ENCODE results near the gene NMT1. TPM values are rescaled to one million over a fixed set of nuclear protein-coding genes. Genes with fewer than 3 reads are reported as not detected.

Gene NMT1
- total and polyA plus RNA-seq, 2 experiments from 2014 or later, result 71.2 to 126 TPM

DNA sequence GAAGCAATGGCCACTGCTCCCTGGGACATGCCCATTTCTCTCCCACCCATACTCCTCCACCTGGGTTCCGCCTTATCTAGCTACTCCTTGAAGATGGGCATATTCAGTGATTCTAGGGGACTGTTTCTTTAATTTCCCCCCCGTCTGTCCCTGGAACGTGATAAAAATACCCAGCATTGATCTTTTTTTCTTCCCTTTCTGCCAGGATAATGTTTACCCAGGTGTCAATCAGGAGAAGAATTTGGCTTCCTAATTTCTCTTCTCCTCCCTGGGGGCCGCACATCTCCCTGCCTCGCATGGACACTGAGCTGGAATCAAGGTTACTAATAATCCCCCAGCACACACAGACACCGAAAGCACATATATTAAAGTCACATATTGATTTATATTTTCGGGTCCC lies 44.9 kb upstream of the NMT1 start:
- Histone ChIP-seq H3K9me2 (replicated peaks; ENCODE audit: insufficient read depth) (no peaks in the 10 kb centered on the region), H3K27ac (no peak overlapping the region), H2AFZ (no peak overlapping the region), H3K36me3 (replicated peaks; ENCODE audit: insufficient read depth, low read depth) (no peaks in the 10 kb centered on the region), H3K79me2 (no peaks in the 10 kb centered on the region), H3K4me3 (no peak overlapping the region), H3K27me3 (peaks cover 4% of the 10 kb centered on the region), H3K9me3 (ENCODE audit: low read depth) (no peaks in the 10 kb centered on the region), H3K4me1 (ENCODE audit: insufficient read depth) (peaks cover 26% of the 10 kb centered on the region), H3K4me2 (no peak overlapping the region), H4K20me1 (ENCODE audit: insufficient read depth, poor library complexity, severe bottlenecking) (no peaks in the 10 kb centered on the region)
- 72% methylated on average over 7 of the region's 7 CpGs for WGBS (ENCODE audit: low lambda C conversion rate, missing lambda C conversion rate)
- DNase-seq (ENCODE audit: low spot score), result no peak
- TF ChIP-seq, protein P1, sequence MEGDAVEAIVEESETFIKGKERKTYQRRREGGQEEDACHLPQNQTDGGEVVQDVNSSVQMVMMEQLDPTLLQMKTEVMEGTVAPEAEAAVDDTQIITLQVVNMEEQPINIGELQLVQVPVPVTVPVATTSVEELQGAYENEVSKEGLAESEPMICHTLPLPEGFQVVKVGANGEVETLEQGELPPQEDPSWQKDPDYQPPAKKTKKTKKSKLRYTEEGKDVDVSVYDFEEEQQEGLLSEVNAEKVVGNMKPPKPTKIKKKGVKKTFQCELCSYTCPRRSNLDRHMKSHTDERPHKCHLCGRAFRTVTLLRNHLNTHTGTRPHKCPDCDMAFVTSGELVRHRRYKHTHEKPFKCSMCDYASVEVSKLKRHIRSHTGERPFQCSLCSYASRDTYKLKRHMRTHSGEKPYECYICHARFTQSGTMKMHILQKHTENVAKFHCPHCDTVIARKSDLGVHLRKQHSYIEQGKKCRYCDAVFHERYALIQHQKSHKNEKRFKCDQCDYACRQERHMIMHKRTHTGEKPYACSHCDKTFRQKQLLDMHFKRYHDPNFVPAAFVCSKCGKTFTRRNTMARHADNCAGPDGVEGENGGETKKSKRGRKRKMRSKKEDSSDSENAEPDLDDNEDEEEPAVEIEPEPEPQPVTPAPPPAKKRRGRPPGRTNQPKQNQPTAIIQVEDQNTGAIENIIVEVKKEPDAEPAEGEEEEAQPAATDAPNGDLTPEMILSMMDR (IDR thresholded peaks at IDR 0.05; ENCODE audit: poor library complexity), result no peak
- no peak for TF ChIP-seq EZH2phosphoT487 (IDR thresholded peaks at IDR 0.05; ENCODE audit: low read depth, severe bottlenecking, unreplicated experiment)
- no peak for TF ChIP-seq EZH2 (IDR thresholded peaks at IDR 0.05; ENCODE audit: borderline replicate concordance)

- H3K27ac ChIP-seq, result no peak overlapping the region
- H2AFZ ChIP-seq, result no peak overlapping the region
- peaks cover 4% of the 10 kb centered on the region for H3K27me3 ChIP-seq
These were observed 44.3 kb upstream of the NMT1 start for GRCh38 chr17:45016823-45017222.

DNA sequence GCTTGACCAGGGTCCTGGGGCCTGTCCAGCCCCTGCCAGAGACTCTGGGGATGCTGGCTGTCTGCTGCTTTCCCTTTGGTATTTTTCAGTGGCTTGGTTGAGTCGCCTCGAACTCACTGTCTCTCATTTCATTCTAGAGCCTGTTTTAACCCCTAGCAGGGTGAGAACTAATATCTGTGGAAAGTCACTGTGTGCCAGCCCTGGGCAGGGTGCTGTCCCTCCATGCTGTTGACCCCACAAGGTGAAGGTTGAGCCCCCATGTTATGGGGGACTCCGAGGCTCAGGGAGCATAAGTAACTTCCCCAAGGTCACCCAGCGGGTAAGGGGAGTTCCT lies 42.6 kb upstream of the NMT1 start:
- Histone ChIP-seq H3K9me3 (ENCODE audit: low read depth) (no peaks in the 10 kb centered on the region), H3K27ac (no peak overlapping the region)

More at GRCh38 chr17:45016823-45017222, 44.3 kb upstream of the NMT1 start:
- H3K36me3 ChIP-seq (replicated peaks; ENCODE audit: insufficient read depth, low read depth), result no peaks in the 10 kb centered on the region
- no peaks in the 10 kb centered on the region for H4K20me1 ChIP-seq (ENCODE audit: insufficient read depth, poor library complexity, severe bottlenecking)
- TF ChIP-seq EZH2 (IDR thresholded peaks at IDR 0.05; ENCODE audit: borderline replicate concordance) (no peak), EZH2phosphoT487 (IDR thresholded peaks at IDR 0.05; ENCODE audit: low read depth, severe bottlenecking, unreplicated experiment) (no peak)
- TF ChIP-seq, protein P1 (IDR thresholded peaks at IDR 0.05; ENCODE audit: poor library complexity), result no peak
- H3K79me2 ChIP-seq, result no peaks in the 10 kb centered on the region
- WGBS (ENCODE audit: low lambda C conversion rate, missing lambda C conversion rate), result 74% methylated on average over 5 of the region's 5 CpGs
- no peaks in the 10 kb centered on the region for H3K9me2 ChIP-seq (replicated peaks; ENCODE audit: insufficient read depth)
- H3K9me3 ChIP-seq (ENCODE audit: low read depth), result no peaks in the 10 kb centered on the region
- no peak overlapping the region for H3K4me2 ChIP-seq
- peaks cover 32% of the 10 kb centered on the region for H3K4me1 ChIP-seq (ENCODE audit: insufficient read depth)
- no peak for DNase-seq (ENCODE audit: low spot score)
- H3K4me3 ChIP-seq, result no peak overlapping the region

More for the DNA sequence above, 42.6 kb upstream of the NMT1 start:
- WGBS (ENCODE audit: low lambda C conversion rate, missing lambda C conversion rate), result 33% methylated on average over 4 of the region's 4 CpGs
- Histone ChIP-seq H3K9me2 (replicated peaks; ENCODE audit: insufficient read depth) (no peaks in the 10 kb centered on the region), H3K4me2 (peak overlapping the region; percentile 99), H3K27me3 (peaks cover 4% of the 10 kb centered on the region), H3K36me3 (replicated peaks; ENCODE audit: insufficient read depth, low read depth) (no peaks in the 10 kb centered on the region), H3K4me1 (ENCODE audit: insufficient read depth) (peaks cover 31% of the 10 kb centered on the region), H4K20me1 (ENCODE audit: insufficient read depth, poor library complexity, severe bottlenecking) (no peaks in the 10 kb centered on the region), H3K79me2 (no peaks in the 10 kb centered on the region), H2AFZ (peak overlapping the region; percentile 75), H3K4me3 (peak overlapping the region; percentile 29)
- TF ChIP-seq EZH2phosphoT487 (IDR thresholded peaks at IDR 0.05; ENCODE audit: low read depth, severe bottlenecking, unreplicated experiment), result no peak
- no peak for TF ChIP-seq EZH2 (IDR thresholded peaks at IDR 0.05; ENCODE audit: borderline replicate concordance)
- TF ChIP-seq, protein P1 (IDR thresholded peaks at IDR 0.05; ENCODE audit: poor library complexity), result no peak
- DNase-seq (ENCODE audit: low spot score), result no peak
